ENCODE data around the gene INO80C.

The INO80C gene

DNA sequence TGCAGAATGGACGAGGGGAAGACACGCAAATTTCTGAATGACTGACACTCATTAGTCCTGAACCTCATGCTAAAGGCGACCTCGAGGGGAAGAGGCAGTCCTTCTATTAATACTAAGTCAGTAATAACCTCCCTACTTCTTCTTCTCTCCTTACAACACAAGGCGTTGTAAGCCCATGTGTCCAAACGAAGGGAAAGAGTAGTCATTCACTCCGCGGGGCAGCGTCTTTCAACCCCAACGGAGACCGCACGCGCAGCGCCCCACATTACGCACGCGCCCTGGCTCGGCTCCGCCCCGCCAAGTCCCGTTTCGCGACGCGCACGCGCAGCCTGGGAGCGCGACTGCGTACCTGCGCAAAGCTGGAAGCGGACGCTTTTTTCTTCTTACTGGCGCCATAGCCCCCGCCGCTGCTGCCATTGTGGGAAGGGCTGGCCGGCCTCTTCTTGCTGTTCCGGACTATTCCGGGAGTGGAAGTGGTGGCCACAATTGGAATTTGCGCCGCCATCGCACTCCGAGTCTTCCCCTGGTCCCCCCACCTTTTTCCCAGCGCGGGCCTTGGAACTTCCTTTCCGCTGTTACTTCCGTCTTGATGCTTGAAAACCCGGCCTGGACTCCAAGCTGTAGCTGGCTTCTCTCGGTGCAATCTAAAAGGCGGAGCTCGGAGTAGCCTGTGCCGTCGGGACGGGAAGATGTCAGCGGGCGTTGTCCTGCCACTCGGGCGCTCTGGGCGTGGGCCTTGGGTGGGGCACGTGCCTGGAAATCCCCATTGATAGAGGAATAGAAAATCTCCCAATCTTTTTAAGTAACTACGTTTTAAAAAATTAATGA is at the start of gene INO80C:
Gene INO80C (minus strand): TSS at position 591 of the 828 bp plus-strand sequence. CDS start 86 bp downstream, at position 505.
- peak; percentile 27 for DNase-seq

DNA sequence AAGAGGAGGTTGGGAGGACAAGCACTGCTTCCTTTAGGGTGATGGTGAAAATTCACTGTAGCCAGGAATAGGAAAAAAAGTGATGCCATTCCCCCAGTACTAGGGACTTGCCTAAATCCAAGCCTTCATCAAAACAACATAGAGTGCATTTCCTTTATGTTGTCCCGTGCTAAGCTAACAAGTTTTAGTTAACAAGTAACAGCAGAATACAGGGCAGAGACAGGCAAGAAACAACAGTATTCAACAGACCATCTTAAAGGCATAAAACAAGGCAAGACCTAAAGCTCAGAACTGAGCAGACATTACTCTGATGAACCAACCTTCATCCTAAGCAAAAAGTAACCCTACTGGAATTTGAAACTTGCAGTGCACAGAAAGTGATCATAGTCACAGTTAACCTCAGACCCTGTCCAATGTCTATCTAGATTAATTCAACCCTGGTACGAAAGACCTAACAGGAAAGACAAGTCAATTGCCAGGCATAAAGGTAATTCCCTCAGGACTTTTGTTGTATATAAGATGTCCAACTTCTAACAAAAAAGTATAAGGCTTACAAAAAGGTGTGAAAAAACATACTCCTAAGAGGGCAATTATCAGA is 49.3 kb upstream of the INO80C start:
- no peak for DNase-seq

- no peak for DNase-seq
These were observed 44.6 kb upstream of the INO80C start for GRCh38 chr18:35542356-35542755.

GRCh38 chr18:35535297-35535696 is 37.5 kb upstream of the INO80C start:
- DNase-seq: no peak

GRCh38 chr18:35533916-35534405 is 36.2 kb upstream of the INO80C start:
- DNase-seq: no peak

DNA sequence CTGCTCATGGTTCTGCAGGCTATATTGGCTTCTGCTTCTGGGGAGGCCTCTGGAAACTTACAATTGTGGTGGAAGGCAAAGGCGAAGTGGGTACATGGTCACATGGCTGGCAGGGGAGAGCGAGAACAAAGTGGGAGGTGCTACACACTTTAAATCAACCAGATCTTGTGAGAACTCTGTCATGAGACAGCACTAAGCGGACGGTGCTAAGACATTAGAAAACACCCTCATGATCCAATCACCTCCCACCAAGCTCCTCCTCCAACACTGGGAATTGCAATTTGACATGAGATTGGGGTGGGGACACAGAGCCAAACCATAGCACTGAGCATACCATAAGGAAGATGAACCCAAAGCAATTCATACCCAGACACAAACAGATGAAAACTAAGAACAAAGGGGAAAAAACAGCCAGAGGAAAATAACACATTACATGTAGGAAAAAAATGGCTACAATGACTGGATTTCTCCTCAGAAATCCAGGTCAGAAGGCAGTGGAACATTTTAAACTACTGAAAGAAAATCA is 31.1 kb upstream of the INO80C start:
- DNase-seq: no peak

- DNase-seq: no peak
These were observed 28.8 kb upstream of the INO80C start for GRCh38 chr18:35526495-35527059.

- DNase-seq: no peak
These were observed 28.2 kb upstream of the INO80C start for GRCh38 chr18:35525795-35526494.

GRCh38 chr18:35524226-35524625 is 26.5 kb upstream of the INO80C start:
- no peak for DNase-seq

DNA sequence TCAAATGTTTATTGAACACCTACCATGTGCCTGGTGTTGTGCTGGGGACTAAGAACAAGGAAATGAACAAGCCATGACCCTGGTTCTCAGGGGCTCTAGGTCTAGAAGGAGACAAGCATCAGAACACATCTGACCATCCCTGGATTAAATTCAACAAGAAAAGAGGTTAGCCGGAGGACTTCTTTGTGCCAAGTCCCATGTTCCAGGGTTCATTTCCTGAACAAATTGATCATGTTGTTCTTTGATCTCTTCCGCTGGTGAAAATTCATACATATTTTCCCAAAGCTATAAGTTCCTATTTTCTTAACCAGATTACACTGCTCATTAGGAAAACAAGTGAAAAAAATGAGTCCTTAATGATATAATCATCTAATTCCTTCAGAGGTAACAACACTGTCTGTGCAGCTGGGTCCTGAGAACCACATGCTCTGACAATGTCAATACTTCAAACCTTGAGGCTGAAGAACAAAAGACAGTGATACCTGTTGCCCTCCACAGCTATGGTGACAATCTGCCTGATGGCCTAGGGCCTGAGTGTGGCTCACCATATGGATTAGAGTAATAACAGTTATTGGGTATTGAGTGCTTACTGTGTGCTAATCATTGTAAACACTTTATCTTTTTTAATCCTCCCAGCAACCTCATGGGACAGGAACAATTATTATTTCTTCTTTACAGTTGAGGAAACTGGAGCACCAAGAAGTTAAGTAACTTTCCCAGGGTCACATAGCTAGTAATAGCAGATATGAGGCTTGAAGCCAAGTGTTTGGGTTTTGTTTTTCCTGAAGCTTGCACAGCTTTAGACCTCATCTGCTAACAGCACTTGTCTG is 24.6 kb upstream of the INO80C start:
- DNase-seq: no peak

GRCh38 chr18:35521133-35521532 is 23.4 kb upstream of the INO80C start:
- no peak for DNase-seq

- no peak for DNase-seq
These were observed 21.6 kb upstream of the INO80C start for GRCh38 chr18:35519148-35519899.

DNA sequence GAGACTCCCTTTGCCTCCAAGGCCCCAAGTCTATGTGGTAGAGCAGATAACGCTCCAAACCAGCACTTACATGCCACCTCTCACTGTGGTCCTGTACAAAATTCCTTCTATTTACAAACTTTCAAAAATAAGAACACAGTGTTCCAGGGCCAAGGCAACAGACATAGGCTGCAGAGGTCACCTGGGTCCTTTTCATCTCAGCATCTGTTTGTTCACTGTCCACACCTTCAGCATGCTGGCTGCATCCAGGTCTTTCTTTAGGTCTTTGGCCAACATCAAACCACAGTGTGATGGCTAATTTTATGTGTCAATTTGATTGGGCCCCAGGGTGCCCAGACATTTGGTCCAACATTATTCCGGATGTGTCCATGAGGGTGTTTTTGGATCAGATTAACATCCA is 20.0 kb upstream of the INO80C start:
- no peak for DNase-seq

DNA sequence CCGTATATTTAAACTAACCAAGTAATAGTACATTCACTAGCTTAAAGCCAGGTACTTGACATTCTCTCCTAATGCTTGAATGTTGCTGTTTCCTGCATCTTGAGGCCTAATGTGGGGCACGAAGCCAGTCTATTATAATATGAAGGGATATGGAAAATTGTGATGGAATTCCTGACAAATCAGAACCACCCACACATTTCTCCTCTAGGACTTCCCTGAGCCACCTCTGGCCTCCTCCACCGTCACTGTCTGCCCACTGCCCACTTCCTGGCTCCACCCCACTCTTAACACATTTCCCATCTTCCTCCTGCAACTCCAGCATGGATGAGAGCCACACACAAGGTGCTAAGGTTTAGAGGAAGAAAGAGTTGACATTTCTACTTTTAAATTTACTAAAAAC is 19.0 kb upstream of the INO80C start:
- no peak for DNase-seq

DNA sequence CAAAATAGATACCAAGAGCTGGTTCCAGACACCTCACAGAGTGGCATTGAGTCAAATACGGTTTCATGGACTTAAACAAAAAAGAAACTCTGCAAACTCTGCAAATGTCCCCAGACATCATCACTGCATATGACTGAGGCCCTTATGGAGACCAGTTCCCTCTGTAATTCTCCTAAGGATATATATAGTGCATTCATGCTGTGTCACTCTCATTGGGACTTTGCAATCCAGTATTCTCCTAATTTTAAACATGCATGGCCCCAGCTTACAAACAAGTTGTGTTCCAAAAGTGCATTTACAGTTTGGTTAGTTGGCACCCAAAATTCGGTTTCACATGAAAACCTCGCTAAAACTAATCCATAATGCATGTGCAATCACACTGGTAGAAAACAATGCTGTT is 18.6 kb upstream of the INO80C start:
- DNase-seq: no peak

- no peak for DNase-seq
These were observed 17.8 kb upstream of the INO80C start for GRCh38 chr18:35515460-35516130.

DNA sequence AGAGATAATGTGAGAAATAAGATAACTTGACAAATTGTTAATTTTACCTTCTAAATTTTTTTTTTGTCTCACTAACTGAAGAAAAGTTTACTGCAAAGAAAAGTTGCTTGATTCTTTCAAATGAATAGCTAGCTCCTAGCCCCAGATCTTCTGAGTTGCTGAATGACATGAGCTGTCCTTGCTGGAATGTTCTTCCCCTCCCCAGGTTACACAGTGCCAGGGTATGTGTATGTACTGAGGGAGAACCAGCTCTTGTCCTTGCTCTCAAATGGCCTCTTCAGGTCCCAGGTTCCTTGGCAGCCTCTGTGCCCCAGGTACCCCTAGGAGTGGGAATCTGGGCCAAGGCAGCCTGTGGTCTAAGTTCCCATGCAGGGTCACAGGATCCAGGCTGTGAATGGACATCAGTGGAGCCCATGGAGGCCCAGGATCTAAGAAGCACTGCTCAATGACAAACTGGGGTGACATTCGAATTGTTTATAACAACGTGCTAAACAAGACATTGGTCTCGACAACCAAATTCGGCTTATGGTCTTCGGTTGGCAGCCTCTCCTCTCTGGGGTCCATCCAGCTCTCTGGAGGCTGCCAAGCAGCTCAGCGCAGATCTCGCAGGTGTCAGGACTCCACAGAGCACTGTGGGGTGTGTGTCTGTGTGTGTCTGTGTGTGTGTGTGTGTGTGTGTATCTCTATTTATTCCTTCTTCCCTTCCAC is 17.1 kb upstream of the INO80C start:
- no peak for DNase-seq

GRCh38 chr18:35514283-35514682 is 16.5 kb upstream of the INO80C start:
- DNase-seq: no peak

DNA sequence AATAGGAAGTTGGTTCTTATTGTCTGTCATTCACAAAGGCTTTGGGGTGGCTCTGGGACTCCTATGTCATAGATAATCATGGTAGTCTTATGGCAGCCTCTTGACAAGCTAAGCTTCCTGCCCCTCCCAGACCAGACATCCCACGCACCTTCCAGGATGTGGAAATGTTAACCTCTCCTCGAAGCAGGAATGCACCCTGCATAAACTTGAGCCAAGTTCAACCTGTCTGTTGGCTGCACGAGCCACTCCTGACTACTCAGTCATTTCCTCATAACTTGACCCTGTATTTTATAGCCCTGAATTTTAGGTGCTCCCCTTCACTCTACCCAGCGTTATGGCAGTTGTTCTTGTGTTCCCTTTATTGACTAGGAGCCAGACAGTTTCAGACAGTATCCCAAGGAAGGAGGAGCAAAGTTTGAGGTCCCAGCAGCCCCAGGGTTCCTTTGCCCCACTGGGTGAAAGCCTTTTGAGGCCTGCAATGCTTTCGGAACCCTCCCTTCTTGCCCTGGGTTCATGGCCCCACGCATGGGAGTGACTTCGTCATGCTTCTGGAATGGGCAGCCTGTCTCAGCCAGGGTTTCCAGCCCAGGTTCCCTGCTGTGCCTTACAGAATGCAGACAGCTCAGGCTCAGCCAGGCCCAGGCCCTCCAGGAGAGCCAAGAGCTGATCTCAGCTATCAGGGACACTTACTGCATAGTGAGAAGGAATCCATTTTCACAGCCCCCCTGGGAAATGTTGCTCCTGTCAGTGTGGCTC is 15.6 kb upstream of the INO80C start:
- DNase-seq: no peak
